ENCODE data around the gene KCNH4.

The KCNH4 gene

DNA sequence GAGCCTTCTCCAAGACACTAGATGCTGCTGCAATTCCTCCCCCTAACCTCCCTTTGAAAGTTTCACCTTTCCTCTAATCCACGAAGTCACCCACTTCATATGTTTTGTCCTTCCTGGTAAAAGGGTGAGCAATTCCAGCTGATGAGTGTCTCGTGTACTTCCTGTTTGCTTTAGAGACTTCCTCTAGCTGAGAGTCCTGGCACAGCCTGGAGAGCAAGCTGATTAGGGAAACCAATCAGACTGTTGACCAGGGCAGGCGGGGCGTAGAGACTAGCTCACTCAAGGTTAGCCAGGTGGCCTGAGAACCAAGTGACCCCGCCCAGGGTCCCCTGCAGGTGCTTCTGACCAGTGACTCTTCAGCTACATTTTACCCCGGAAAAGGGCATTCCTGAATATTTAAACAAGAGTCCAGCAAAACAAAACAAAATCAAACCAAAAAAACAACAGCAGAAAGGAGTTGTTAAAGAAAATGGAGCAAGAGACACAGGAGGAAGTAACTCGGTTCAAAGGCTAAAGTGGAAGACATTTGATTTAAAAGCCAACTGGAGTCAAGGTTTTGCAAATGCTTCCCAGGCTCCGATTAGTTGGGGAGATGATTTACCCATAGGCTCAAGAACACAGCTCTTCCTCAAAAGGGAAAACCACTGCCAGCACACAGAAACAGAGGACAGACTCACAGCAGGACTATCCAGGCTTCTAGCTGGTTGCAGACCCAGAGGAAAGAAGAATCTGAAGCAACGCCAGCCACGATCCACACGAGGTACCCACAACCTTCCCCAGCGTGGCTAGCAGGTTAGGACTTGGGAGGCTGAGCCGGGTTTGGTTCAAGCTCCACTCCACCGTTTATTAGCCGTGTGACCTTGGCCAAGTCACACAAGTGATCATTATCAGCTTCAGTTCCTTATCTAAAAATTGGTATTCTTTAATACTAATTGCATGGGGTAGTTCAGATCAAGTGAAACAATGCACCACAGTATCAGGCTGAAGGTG, 45.0 kb downstream of the KCNH4 start:
- DNase-seq = peak; percentile 19

DNA sequence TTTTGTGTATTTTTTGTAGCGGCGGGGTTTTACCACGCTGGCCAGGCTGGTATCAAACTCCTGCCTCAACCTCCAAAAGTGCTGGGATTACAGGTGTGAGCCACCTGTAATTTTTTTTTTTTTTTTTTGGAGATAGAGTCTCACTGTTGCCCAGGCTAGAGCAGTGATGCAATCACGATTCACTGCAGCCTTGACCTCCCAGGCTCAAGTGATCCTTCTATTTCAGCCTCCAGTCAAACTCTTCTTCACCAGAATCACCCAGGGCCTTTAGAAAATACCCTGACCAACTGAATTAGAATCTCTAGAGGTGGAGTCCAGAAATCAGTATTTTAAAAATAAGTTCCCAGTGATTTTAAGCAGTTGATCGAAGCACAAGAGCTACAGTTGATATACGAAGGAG, 45.8 kb downstream of the KCNH4 start:
- no peak for DNase-seq

DNA sequence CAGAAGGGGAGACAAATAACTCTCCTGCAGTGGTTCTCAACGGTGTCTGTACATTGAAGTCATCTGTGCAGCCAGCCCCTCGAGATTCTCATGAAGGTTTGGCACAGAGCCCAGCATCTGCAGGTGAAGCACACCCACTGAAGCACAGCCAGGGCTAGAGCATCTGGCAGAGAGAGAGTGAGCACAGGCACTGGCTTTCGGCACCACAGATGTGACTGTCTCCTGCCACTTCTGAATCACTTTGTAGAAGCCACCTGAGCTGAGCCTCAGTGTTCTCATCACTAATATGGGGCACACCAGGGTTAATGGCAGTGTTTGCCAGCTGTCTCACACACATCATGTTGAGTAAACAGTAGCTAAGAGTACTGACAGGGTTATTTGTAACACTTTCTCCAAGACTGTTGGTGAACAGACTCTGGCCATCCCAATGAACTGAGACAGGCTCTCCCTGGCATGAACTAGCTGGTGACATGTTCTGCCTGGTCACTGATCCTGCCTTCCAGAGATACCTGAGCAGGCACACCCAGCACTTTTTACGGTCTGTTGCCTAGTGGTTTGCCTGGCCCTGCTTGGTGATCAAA, 47.4 kb downstream of the KCNH4 start:
- peak; percentile 93 for DNase-seq

DNA sequence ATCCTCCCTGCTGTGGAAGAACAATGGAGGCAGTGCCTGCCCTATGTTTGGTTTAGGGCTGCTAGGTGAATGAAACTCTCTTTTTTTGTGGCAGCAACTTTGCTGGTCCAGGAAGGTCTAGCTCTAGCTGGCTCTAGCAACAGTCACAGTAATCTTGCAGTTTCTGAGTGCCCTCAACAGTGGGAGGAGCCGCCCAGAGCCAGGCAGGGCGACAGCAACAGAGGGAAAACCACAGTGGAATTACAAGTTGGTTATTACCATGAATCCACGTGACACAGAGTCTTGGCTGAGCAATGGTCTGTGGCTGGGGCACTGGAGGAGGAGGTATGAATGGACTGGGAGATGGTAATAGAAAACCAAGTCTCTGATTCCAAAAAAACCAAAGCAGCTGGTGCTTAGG, 48.0 kb downstream of the KCNH4 start:
- DNase-seq = peak; percentile 58

DNA sequence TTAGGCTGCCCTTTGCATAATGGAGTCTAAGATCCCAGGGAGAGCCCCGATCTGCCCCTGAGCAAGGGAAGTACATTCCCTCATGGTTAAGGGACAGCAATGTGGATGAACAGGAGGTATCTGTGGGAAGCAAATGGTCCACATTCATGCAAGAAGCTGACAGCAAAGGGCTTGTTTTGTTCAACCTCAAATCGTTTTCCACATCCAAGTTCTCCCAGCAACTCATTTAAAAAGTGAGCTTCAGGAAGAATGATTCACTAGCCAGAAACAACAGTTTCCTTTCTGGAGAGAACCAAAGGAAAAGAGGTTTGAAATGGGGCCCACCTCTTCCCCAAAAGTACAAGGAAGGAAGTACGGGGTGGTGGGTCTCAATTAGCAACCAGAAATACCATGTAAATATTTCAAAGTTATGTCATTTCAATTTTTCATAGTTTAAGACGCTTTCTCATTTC, 48.9 kb downstream of the KCNH4 start:
- DNase-seq = no peak

DNA sequence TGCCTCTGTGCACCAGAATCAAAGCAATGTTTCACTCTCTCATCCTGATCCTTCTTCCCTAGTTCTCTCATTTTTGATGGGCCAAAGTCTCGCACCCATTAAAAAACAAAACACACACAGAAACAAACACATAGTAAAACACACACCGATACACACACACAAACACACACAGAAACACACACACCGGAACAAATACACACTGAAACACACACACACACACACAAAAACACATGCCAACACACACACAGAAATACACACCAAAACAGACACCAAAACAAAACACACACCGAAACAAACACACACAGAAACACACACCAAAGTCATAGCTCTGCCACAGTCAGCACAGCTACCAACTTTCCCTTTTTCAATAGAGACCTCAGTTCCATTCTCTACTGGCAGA, 49.7 kb downstream of the KCNH4 start:
- no peak for DNase-seq

DNA sequence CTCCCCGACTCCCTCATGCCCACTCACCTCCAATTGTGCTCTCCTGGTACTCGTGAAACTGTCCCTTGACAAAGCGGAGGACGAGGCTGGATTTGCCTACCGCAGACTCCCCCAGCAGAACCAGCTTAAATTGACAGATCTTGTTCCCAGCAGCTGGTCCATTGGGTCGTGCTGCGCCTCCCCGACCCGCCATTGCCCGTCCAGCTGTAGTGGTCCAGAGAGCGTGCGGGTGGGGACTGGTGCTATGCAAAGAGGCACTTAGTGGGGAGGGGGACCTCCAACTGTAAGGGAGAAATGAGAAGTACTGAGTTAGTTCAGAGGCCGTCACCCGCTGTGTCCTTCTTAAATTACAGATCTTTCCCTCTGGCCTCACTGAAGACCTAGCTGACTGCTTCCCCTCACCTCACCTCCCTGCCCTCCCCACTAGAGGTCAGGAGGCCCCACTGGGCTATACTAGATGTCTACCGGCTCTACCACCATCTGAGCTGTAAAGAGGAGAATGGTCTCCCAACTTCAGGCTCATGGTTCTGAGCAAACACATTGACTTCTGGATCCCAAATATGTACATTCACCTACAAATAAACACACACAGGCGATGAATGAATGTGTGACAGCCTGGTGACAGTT, 50.5 kb downstream of the KCNH4 start:
- DNase-seq = no peak

DNA sequence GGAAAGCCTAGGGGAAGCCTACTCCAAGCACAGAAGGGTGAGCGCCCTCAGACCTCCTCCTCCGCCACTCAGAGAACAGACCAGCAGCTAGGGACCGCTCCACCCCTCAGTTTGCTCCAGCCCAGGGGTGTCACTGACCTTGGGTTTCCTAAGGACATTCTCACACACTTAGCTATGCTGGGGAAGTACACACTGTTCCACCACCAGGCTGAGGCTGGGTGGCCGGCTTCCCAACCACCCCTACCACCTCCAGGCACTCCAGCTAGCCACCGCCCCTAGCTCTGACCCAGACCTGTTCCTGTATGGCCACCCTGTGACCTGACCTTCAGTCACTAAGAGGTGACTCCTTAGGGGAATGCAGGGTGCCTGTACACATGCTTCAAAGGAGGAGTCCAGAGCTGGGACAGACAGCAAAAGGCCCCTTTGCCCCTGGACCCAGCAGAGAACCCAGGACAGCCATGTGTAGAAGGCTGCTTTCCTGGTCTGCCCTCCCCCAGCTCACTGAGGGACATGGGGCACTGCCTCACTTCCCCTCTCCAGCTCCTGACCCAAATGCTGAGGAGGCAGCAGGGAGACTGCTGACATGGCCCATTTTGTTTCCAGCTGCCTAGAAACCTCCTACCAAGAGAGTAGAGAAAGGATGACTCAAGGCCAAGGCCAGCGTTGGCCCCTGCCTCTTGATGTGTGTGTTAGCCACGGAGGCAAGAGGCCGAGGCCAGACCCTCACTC, 51.7 kb downstream of the KCNH4 start:
- peak; percentile 66 for DNase-seq

DNA sequence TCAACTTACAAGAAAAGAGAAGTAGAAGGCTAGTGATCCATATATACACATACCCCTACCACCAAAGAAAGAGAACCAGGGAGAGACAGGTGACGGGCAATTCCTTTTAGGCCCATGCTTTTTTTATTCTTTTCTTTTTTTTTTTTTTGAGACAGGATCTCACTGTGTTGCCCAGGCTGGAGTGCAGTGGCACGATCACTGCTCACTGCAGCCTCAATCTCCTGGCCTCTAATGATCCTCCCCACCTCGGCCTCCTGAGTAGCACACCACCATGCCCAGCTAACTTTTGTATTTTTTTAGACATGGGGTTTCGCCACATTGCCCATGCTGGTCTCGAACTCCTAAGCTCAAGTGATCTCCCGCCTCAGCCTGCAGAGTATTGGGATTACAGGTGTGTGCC, 53.5 kb downstream of the KCNH4 start:
- no peak for DNase-seq

DNA sequence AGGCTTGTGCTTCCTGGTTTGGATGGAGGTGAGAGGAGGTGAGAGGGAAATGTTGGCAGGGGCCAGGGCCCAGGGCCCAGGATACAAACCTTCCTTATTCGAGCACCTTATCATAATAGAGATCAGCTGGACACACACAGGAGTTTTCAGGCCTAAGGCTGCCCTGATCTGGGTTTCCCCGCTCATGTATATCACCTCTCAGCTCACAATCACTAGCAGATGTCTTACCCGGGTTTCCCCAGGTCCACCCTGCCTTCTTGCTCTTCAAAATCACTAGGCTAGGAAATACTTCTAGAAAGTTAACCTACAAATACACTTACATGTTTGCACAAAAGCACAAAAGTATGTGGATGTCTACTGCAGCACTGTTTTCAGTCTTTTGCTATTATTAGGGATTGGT, 54.1 kb downstream of the KCNH4 start:
- no peak for DNase-seq

DNA sequence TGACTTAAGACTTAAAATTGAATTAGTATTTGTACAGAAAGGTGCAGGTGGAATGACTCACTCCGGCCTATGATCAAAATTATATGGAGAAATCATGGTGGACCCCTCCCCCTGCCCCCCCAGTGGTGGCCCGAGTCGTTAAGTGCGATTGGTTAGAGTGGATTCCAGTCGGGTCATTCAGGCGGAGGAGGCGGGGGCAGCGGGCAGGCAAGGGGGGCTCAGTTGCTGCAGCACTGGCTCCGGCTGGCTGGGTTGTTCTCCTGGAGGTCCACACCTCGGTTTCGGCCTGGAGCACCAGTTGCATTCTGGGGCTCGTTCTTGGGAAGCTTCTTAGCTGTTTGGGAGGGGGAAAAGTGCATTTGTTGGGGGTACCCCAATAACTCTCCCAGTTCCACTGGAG, 55.4 kb downstream of the KCNH4 start:
- DNase-seq = no peak

DNA sequence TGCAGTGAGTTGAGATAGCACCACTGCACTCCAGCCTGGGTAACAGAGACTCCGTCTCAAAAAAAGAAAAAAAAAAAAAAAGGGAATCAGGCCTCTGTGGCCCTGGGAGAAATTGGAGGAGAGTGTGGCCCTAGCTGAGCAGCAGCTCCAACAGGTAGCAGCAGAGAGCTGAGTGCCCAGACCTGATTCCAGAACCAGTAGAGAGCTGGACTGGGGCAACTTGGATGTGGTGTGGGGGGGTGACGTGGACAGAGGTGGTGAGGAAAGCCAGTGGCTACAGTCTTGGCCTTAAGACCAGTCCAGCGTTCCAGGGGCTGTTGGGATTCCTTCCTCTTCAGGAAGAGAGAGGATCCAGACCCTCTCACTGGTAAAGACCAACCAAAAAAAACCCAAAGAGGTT, 56.7 kb downstream of the KCNH4 start:
- DNase-seq = no peak

DNA sequence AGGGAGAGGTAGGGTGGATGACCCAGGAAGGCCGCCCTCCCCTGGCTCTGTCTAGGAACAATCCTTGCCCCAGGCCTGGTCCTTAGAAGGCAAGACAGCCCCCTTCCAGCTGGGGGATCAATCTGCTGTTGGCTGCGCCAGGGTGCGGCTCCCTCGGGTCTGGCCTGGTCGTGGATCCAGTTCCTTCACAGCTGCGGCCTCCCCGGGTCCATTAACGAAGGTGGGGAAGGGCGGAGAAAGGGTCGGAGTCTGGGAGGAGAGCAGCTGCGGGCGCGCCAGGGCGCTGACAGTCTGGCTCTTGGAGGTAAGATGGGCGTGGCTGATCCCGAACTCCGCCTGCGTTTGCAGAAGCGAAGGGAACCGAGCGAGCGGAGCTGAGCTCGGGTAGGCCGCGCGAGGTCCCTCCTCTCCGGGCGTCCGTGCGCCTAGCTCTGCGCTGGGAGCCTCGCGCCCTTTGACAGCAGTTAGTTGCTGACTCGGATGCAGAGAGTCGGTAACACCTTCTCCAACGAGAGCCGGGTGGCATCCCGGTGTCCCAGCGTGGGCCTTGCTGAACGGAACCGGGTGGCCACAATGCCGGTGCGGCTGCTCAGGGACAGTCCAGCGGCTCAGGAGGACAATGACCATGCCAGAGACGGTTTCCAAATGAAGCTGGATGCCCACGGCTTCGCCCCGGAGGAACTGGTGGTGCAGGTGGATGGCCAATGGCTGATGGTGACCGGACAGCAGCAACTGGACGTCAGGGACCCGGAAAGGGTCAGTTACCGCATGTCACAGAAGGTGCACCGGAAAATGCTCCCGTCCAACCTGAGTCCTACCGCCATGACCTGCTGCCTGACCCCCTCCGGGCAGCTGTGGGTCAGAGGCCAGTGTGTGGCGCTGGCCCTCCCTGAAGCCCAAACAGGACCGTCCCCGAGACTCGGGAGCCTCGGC, 58.3 kb downstream of the KCNH4 start, which contains the start of gene HSPB9:
Gene HSPB9, plus strand, starts transcription at position 434 of the 933 bp plus-strand sequence. Its CDS starts 47 bp downstream, at position 481.
- no peak for DNase-seq

DNA sequence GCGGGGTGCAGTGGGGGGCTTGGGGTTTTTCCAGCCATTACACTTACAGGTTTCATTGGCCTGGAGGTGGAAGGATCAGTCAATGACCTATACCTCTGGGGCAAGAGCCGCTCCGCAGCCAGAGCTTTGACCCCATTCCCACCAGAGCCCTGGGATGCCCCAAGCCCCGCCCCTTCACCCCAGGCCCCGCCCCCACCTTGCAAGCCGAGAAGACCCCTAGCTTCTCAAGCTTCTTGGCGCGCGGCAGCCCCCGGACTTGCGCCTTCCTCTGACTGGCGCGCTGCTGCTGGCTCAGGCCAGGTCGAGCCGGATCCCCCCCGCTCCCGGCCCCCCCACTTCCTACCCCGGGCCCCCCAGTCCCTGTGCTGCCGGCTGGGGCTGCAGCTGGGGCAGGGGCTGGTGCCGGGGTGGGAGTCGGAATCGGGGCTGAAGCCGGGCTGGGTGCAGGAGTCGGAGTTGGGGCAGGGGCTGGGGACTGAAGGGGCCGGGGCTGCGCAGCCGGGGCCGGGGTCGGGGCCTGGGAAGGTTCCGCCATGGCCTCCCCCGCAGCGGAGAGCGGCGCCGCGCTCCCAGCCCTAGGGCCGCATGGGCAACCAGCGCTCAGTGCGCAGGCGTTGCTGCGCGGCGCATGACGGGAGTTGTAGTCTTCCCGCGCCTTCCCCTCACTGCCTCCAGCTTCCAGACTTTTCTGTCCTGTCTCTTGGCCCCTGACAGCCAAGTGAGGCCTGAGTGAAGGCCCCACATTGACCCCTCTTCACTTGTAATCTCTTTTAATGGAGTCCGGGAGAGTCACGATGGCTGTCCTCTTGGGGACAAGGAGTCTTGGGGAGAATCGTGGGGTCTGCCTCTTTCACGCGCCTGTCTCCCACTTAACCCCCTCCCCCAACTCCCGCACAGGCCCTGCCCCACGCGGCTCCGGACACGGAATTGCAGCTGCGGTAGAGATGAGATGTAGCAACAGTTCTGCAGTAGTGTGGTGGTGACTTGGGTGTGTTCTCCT, 59.9 kb downstream of the KCNH4 start, which contains the start of gene KAT2A:
Gene KAT2A, minus strand, starts transcription at position 598 of the 1,000 bp plus-strand sequence. Its CDS starts 63 bp downstream, at position 535.
- peak; percentile 91 for DNase-seq

DNA sequence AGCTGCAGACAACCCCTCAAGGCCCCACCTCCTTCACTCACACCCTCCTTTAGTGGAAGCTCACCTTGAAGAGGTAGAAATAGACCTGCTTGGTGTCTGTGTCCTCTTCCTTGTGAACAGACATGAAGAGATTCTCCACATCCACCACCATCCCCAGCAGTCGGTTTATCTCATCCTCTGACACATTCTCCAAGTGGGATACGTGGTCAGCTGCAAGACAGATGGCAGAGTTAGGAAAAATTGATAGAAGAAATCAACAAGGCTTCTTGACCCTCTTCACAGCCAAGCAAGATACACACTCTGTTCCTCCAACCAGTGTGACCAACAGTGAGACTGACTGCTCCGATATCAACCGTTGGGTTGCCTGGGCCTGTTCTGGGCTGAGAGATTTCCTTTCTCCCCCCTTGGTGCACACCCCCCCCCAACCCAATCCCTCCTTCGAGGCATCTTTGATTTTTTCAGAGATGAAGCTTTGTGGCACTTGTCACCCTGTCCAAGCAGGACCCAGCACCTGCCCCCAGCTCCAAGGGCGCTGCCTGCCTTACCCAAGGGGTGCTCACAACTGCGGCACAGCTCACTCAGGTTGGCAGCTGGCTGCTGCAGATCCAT, 60.7 kb downstream of the KCNH4 start:
- DNase-seq = peak; percentile 14

DNA sequence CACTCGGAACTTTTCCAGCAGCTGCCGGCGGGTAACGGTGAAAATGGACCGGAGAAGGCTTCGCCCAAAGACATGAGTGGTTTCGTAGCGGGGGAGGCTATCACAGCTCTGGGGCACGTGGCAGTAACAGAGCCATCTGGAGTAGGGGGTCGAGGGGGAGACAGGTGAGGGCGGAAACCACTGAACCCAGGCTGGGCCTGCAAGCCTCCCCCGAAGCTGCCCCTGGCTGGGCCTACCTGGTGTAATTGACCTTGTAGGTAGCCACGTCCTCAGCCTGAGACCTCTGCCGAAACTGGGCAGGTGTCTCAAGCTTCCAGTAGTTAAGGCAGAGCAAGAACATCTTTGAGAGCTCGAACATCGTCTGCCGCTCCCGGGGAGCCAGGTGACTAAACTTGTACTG, 61.6 kb downstream of the KCNH4 start:
- no peak for DNase-seq

DNA sequence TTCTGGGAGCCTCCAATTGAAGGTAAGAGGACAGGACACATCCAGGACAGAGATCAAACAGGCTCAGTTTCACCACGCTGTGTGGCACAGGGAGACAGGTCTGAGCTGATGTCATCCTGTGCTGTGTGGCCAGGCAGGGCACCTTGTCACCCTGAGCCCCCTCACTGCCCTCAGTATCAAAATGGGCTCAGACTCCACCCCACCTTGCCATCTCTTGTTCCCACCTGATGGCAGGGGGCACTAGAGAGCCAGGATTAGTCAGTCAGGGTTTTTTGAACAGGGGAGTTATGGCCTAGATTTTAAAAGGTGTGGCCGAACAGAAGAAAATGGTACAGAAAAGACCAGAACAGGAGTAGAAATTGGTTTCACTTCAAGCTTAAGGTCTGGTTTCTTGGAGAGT, 62.4 kb downstream of the KCNH4 start:
- DNase-seq = peak; percentile 58

DNA sequence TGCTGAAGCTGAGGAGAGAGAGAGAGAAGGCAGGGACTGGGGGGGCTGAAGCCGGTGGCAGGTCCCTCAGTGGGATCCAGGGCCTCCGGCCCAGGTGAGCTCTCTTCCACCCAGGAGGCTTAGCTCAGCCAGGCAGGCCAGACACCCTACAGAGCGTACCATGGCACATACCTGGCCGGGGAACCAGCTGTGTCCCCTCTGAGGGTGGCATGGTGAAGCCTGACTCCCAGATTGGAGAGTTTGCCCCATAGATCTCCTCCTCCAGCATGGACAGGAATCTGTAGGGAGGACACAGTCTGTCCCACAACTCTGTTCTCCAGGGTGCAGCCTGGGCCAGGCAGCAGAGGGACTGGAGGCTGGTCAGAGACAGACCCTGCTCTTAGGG, 62.8 kb downstream of the KCNH4 start:
- DNase-seq = no peak

DNA sequence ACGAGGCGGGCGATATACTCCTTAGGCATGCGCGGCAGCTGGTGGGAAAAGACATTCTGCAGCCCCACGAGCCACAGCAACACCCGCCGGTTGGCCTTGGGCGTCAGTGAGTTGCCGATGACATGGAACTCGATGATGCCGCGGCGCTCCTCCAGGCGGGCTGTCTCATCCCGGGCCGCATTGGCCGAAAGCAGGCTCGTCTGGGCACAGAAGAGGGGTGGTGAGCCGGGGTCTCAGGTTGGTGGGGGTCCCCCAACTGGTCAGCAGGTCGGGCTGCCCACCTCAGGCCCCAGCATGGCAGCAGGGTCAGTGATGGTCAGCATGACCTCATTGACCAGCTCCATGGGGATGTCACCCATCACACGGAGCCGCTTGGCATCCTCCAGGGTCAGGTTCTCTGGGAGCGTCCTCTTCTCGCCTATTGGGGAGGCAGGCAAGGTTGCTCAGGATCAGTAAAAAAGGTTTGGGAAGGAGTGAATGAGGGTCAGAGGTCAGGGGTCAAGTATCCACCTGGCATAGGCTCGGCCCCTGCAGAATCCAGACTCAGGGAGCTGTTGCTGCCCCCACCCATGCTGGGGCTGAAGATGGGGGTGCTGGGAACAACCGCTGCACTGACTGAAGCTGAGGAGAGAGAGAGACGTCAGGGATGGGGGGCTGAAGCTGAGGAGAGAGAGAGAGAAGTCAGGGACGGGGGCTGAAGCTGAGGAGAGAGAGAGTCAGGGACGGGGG, 63.4 kb downstream of the KCNH4 start:
- DNase-seq = no peak

Measured in RPMI8226 (cell line).